Pancreas (tissue), 10 donors: ENCODE results near the gene WNT7A. TPM values are rescaled to one million over a fixed set of nuclear protein-coding genes. Genes with fewer than 3 reads are reported as not detected.

Experiments used
- ATAC-seq, 4 donors: fragments of 200-7000 bp; cut with Tn5 transposase; one replicate each; pipeline versions ENCODE4 v1.8.0 to v1.9.1; 2020; ENCODE audit warnings: mild to moderate bottlenecking in 4 of 4, moderate library complexity in 4 of 4
- DNase-seq, 6 donors: peaks; one replicate each; pipeline ENCODE4 v3.0.0-alpha.2; 2020
- FAIRE-seq: peaks from 2 replicates; lab custom pipeline; 2012; peaks lifted over from hg19 to GRCh38; lab: Jason Lieb, UNC
- H3K27ac ChIP-seq, 4 donors: fragments of 200-600 bp; sonication (generic); 1 replicate in 3 of 4; 2 replicates in 1 of 4; pipeline versions ENCODE4 v1.5.0 to v1.8.0; 2020
- H3K27me3 ChIP-seq, 4 donors: fragments of 200-600 bp; one replicate each; pipeline ENCODE4 v1.8.0; 2021
- H3K36me3 ChIP-seq, 3 donors: fragments of 200-600 bp; sonication (generic) in 1 of 3; one replicate each; pipeline versions ENCODE4 v1.5.0 to v1.8.0; 2020 to 2021
- H3K4me1 ChIP-seq, 3 donors: fragments of 200-600 bp; one replicate each; pipeline ENCODE4 v1.8.0; 2021
- H3K4me3 ChIP-seq, 4 donors: fragments of 200-600 bp; sonication (generic) in 2 of 4; one replicate each; pipeline versions ENCODE4 v1.5.0 to v1.8.0; 2020 to 2021
- H3K9me3 ChIP-seq, 4 donors: fragments of 200-600 bp; one replicate each; pipeline ENCODE4 v1.8.0; 2021
- WGBS, 2 donors: extraction: QIAGEN DNeasy Blood & Tissue Kit; methylation state at CpG; one replicate each; pipeline ENCODE4 v1.1.7; 2013; 5-methylcytosine and 5-hydroxymethylcytosine counted together
- intact Hi-C, 3 donors: fragments of 100-400 bp; cut with DNase I; formaldehyde crosslinking; loops; one replicate each; pipeline versions ENCODE4 v1.11.1 to v1.14.2; 2022
- polyA plus RNA-seq, 2 donors: library from polyadenylated mRNA; stranded (reverse); fragments of 200-250 nt; gene quantifications; one replicate each; pipeline ENCODE4 v1.2.3, GENCODE V29; 2013
- total RNA-seq, 6 donors: library from RNA; stranded (reverse); fragmentation: NEBNext Ultra II Directional in 4 of 6; extraction: Animal tissue kit (Norgen Biotek cat#: 25700) in 4 of 6; gene quantifications; one replicate each; pipeline versions ENCODE4 v1.2.1 to v1.2.4, GENCODE V29; 2021 to 2023
- TF ChIP-seq, protein P1 (sequence below), 4 donors: fragments of 200-600 bp; sonication (generic) in 3 of 4; IDR thresholded peaks; one replicate each; pipeline versions ENCODE4 v1.5.0 to v1.8.0; 2021; ENCODE audit warnings: antibody characterized with exemption in 4 of 4
- donor health status: healthy with polysubstance abuse.
- donor health status: DM: no; HTN: no; CAD: no; lungs with moderate emphysema.
- donor health status: DM: no; HTN: no; CAD: no.
- donor health status: control.
- donor health status: control.
- donor health status: Bipolar disorder and iron deficiency.
- donor health status: DM: yes; HTN: yes; CAD: no.
- donor health status: DM: no; HTN: no; CAD: no.
- donor health status: DM: no; HTN: no; CAD: no.
- donor health status: DM: yes; HTN: yes; CAD: no.

Gene WNT7A
- total and polyA plus RNA-seq, 8 donors, result 0.04 to 0.31 (median 0.09) TPM; not detected in 1

DNA sequence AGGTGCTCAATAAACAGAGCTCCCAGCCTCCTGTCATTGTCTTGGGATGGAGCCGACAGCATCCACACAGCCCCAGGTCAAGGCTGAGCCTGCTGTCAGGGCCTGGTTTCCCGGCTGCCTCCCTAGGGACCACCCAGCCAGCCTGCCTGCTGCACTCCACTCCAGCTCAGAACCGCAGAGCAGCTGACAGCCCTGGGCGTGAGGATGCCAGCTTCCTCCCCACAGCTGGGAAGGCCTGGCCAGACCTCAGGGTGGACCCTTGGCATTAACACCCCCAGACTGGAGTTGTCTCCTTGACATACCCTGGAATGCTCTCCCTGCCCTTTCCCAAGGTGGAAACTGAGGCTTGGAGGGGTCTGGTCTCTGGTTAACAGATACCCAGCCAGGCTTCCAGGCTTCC is 112.0 kb downstream of the WNT7A start:
- TF ChIP-seq, protein P1, sequence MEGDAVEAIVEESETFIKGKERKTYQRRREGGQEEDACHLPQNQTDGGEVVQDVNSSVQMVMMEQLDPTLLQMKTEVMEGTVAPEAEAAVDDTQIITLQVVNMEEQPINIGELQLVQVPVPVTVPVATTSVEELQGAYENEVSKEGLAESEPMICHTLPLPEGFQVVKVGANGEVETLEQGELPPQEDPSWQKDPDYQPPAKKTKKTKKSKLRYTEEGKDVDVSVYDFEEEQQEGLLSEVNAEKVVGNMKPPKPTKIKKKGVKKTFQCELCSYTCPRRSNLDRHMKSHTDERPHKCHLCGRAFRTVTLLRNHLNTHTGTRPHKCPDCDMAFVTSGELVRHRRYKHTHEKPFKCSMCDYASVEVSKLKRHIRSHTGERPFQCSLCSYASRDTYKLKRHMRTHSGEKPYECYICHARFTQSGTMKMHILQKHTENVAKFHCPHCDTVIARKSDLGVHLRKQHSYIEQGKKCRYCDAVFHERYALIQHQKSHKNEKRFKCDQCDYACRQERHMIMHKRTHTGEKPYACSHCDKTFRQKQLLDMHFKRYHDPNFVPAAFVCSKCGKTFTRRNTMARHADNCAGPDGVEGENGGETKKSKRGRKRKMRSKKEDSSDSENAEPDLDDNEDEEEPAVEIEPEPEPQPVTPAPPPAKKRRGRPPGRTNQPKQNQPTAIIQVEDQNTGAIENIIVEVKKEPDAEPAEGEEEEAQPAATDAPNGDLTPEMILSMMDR (IDR thresholded peaks at IDR 0.05), result no peak

DNA sequence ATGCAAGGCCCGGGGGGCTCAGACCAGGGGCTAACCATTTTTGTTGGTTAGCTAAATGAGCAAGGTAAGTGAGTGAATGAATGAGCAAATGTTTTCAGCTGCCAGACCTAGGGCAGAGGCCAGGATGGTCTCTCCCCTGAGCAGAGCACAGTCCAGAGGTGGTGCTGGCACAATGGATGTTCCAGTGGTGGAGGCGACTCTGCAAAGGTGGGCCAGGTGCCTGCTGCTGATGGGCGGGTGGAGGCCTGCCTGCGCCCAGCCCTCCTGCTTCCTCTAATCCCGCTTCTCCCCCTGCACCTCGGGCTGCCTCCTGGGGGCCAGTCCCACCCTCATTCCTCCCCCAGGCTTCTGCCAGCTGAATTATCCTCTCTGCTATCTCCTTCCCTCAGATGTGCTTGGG is 112.8 kb downstream of the WNT7A start:
- intact Hi-C loops, result no loop called here
- Histone ChIP-seq H3K36me3 (no peaks in the 10 kb centered on the region), H3K27me3 (no peaks in the 10 kb centered on the region), H3K9me3 (no peaks in the 10 kb centered on the region), H3K4me3 (no peak overlapping the region), H3K4me1 (no peaks in the 10 kb centered on the region), H3K27ac (no peak overlapping the region)
- DNase-seq (no peak), ATAC-seq (no peak), FAIRE-seq (no peak)
- TF ChIP-seq, protein P1 (IDR thresholded peaks at IDR 0.05), result no peak
- WGBS, 2 donors, result 75 to 78% methylated on average over 6 of the region's 6 CpGs

More for the DNA sequence above, 112.0 kb downstream of the WNT7A start:
- ATAC-seq (no peak), FAIRE-seq (no peak), DNase-seq (no peak)
- H3K27ac ChIP-seq, result no peak overlapping the region
- intact Hi-C loops, result no loop called here
- H3K4me1 ChIP-seq, result no peaks in the 10 kb centered on the region
- 80 to 90% methylated on average over 4 of the region's 4 CpGs for WGBS, 2 donors
- H3K27me3 ChIP-seq, result no peaks in the 10 kb centered on the region
- no peaks in the 10 kb centered on the region for H3K36me3 ChIP-seq
- no peak overlapping the region for H3K4me3 ChIP-seq
- H3K9me3 ChIP-seq, result no peaks in the 10 kb centered on the region

Other genes with a start within 250 kb of the WNT7A start
- 1 to 10 TPM; 3.2 to 6.0 (median 5.3) TPM for gene CHCHD4, start 244.8 kb upstream of the WNT7A start, total RNA-seq
- 1 to 10 TPM; 3.4 to 8.6 TPM for gene CHCHD4, start 244.8 kb upstream of the WNT7A start, polyA plus RNA-seq
- 10 to 100 TPM; 11.2 to 31.2 (median 17.6) TPM for gene TMEM43, start 245.0 kb upstream of the WNT7A start, total RNA-seq
- 10 to 100 TPM; 13.5 to 22.8 TPM for gene TMEM43, start 245.0 kb upstream of the WNT7A start, polyA plus RNA-seq